Ovary (tissue), 3 donors: ENCODE results near the gene CACNA1E.

Experiments used
- CTCF ChIP-seq, 3 donors: fragments of 450-650 bp in 2 of 3; fragments of 200-600 bp in 1 of 3; IDR thresholded peaks; one replicate each; pipeline versions ENCODE4 v1.5.1 to v1.8.0; 2016 to 2022; ENCODE audit warnings: antibody characterized with exemption in 3 of 3, mild to moderate bottlenecking in 1 of 3
- EP300 ChIP-seq: sonication (generic); formaldehyde crosslinking; IDR thresholded peaks from one replicate; pipeline ENCODE4 v1.6.1; 2017; ENCODE audit warnings: antibody characterized with exemption
- POLR2A ChIP-seq: fragments of 450-650 bp; IDR thresholded peaks from one replicate; pipeline ENCODE4 v1.6.1; 2017; ENCODE audit warnings: antibody characterized with exemption, mild to moderate bottlenecking, moderate library complexity
- donor health status: DM: no; HTN: no; CAD: no.

GRCh38 chr1:181704546-181704945 lies 221.2 kb downstream of the CACNA1E start:
- no peak for TF ChIP-seq POLR2A
- no peak for TF ChIP-seq EP300
- no peak for TF ChIP-seq CTCF (IDR thresholded peaks at IDR 0.05)
